PFSK-1 (cell line): ENCODE measurements around the gene SLC36A1.

Experiments
- POLR2AphosphoS5 ChIP-seq: IDR thresholded peaks from 2 replicates; pipeline ENCODE4 v1.6.1; 2012; ENCODE audit warnings: low read depth, mild to moderate bottlenecking, control low read depth, low read length, moderate library complexity
- REST ChIP-seq, 2 experiments: IDR thresholded peaks; 2 replicates each; pipeline versions ENCODE4 v1.6.1 to v1.8.0; 2011 to 2012; ENCODE audit warnings: low read depth in 2 of 2, low read length in 2 of 2, control low read depth in 1 of 2, inconsistent platforms in 1 of 2, mild to moderate bottlenecking in 1 of 2, moderate library complexity in 1 of 2; ENCODE audit not compliant: insufficient read depth in 1 of 2

- TF ChIP-seq POLR2AphosphoS5 (no peak), REST (IDR thresholded peaks at IDR 0.05; ENCODE audit: insufficient read depth in 1 of 2, low read depth in 2 of 2, low read length in 2 of 2) (no peak)
Observed at GRCh38 chr5:151532416-151532815, 85.0 kb downstream of the SLC36A1 start.
